GM19043 (cell line): ENCODE results near the gene ANKLE1.

Experiments
- ATAC-seq: cut with Tn5 transposase; IDR thresholded peaks from one replicate; pipeline ENCODE4 v1.9.1; 2021; ENCODE audit warnings: low read depth; ENCODE audit not compliant: unreplicated experiment

ANKLE1 gene

GRCh38 chr19:17325133-17325532, 43.4 kb downstream of the ANKLE1 start:
- no peak for ATAC-seq

- ATAC-seq, result no peak
Observed at GRCh38 chr19:17325881-17326594, 44.3 kb downstream of the ANKLE1 start.

- no peak for ATAC-seq
Observed at GRCh38 chr19:17326595-17326966, 44.9 kb downstream of the ANKLE1 start.

- no peak for ATAC-seq
Observed at GRCh38 chr19:17327068-17327653, 45.5 kb downstream of the ANKLE1 start.

GRCh38 chr19:17327654-17328516, 46.2 kb downstream of the ANKLE1 start:
- no peak for ATAC-seq

- no peak for ATAC-seq
Observed at GRCh38 chr19:17328517-17329365, 47.0 kb downstream of the ANKLE1 start.

- no peak for ATAC-seq
Observed at GRCh38 chr19:17329366-17330261, 47.9 kb downstream of the ANKLE1 start.

GRCh38 chr19:17330262-17331044, 48.8 kb downstream of the ANKLE1 start:
- no peak for ATAC-seq

GRCh38 chr19:17331045-17331558, 49.4 kb downstream of the ANKLE1 start:
- no peak for ATAC-seq

- no peak for ATAC-seq
Observed at GRCh38 chr19:17332360-17332676, 50.6 kb downstream of the ANKLE1 start.

- no peak for ATAC-seq
Observed at GRCh38 chr19:17332677-17333581, 51.2 kb downstream of the ANKLE1 start.

- ATAC-seq, result no peak
Observed at GRCh38 chr19:17333611-17334413, 52.1 kb downstream of the ANKLE1 start.

- no peak for ATAC-seq
Observed at GRCh38 chr19:17334414-17335409, 53.0 kb downstream of the ANKLE1 start, which contains the start of gene ANO8. Gene ANO8, minus strand, starts transcription at chr19:17334855. Its CDS starts 185 bp downstream, at chr19:17334670.

- ATAC-seq, result no peak
Observed at GRCh38 chr19:17335575-17335974, 53.9 kb downstream of the ANKLE1 start.
